ENCODE data around the gene MATN4. TPM values are rescaled to one million over a fixed set of nuclear protein-coding genes. Genes with fewer than 3 reads are reported as not detected.
A peak's percentile ranks its signal among the peaks of the same experiment; 100 is the strongest.

Gene MATN4
- total RNA-seq, 1 experiment from 2014 or later, result 0.64 TPM

DNA sequence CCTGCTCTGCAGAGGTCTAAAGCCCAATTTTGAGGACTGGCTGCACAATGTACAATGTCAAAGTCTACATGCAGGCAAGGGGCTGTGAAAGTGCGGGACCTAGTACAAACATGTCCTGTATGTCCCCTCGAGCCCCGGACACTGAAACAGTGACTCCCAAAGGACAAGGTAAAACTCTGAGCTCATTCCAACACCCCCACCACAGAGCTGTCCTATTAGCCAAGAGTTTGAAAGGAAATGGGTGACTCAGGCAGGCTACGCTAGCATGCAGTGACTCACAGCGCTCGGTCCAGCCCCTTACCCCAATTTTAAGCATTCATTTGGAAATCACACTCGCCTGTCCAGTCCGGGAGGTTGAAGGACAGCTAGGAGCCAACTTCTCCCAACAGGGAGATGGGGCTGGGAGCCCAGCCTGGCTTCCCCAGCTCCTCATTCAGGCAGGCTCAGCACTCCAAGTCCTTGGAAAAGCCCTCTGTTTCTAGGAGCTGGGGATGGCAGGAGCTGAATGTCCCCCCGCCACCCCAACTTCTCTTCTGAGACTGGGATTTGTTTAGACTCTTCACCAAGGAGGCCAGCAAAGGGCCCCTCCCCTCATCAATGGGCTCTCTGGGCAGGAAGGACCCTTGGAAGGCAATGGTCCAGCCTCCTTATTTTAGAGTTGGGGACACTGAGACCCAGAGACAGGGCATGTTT is 36.2 kb upstream of the MATN4 start:
- H3K36me3 ChIP-seq (ENCODE audit: control insufficient read depth in 1 of 2, insufficient read depth in 2 of 2, low read length in 2 of 2), result peaks cover 0 to 13% of the 10 kb centered on the region in 2 experiments; a peak in 1 of 4 replicates
- peaks cover 83 to 93% of the 10 kb centered on the region in 2 experiments for H3K4me1 ChIP-seq (ENCODE audit: control insufficient read depth in 1 of 2, insufficient read depth in 2 of 2, low read length in 2 of 2)
- CTCF ChIA-PET, result interaction anchor here (0.9 to 1.3 kb wide), 5 partner anchors 19 to 93 kb away, joined by 3 to 5 read pairs (median 4); partner anchors contain the start of gene SYS1
- TSS peak; percentile 95 for BruUV-seq (replicated peaks)
- H3K4me3 ChIP-seq (replicated peaks in 1 of 2; ENCODE audit: low read depth in 1 of 2, low read length in 2 of 2), result peak overlapping the region; percentile 82 to 84
- TF ChIP-seq ELF1 (IDR thresholded peaks at IDR 0.05; ENCODE audit: borderline replicate concordance, low read depth) (no peak), EZH2 (IDR thresholded peaks at IDR 0.05) (no peak), ZFX (IDR thresholded peaks at IDR 0.05) (no peak), TCF7L2 (IDR thresholded peaks at IDR 0.05; ENCODE audit: borderline replicate concordance, extremely low read depth, insufficient read depth, insufficient read length) (no peak), POLR2AphosphoS5 (IDR thresholded peaks at IDR 0.05; ENCODE audit: low read depth, low read length) (peak; percentile 76), CBX3 (IDR thresholded peaks at IDR 0.05; ENCODE audit: low read depth) (no peak), POLR2A (IDR thresholded peaks at IDR 0.05; ENCODE audit: borderline replicate concordance, extremely low read depth, insufficient read depth, insufficient read length) (no peak)
- TF ChIP-seq, protein P1, sequence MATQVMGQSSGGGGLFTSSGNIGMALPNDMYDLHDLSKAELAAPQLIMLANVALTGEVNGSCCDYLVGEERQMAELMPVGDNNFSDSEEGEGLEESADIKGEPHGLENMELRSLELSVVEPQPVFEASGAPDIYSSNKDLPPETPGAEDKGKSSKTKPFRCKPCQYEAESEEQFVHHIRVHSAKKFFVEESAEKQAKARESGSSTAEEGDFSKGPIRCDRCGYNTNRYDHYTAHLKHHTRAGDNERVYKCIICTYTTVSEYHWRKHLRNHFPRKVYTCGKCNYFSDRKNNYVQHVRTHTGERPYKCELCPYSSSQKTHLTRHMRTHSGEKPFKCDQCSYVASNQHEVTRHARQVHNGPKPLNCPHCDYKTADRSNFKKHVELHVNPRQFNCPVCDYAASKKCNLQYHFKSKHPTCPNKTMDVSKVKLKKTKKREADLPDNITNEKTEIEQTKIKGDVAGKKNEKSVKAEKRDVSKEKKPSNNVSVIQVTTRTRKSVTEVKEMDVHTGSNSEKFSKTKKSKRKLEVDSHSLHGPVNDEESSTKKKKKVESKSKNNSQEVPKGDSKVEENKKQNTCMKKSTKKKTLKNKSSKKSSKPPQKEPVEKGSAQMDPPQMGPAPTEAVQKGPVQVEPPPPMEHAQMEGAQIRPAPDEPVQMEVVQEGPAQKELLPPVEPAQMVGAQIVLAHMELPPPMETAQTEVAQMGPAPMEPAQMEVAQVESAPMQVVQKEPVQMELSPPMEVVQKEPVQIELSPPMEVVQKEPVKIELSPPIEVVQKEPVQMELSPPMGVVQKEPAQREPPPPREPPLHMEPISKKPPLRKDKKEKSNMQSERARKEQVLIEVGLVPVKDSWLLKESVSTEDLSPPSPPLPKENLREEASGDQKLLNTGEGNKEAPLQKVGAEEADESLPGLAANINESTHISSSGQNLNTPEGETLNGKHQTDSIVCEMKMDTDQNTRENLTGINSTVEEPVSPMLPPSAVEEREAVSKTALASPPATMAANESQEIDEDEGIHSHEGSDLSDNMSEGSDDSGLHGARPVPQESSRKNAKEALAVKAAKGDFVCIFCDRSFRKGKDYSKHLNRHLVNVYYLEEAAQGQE (IDR thresholded peaks at IDR 0.05; ENCODE audit: low read depth), result no peak
- no peaks in the 10 kb centered on the region for H3K9me2 ChIP-seq (ENCODE audit: insufficient read depth)
- no peak overlapping the region for H2AFZ ChIP-seq (ENCODE audit: low read depth, low read length, poor library complexity, severe bottlenecking)
- H3K9ac ChIP-seq (ENCODE audit: low read length), result peak overlapping the region; percentile 80
- peaks cover 88% of the 10 kb centered on the region for H3K79me2 ChIP-seq (ENCODE audit: insufficient read depth, low read length)
- peak overlapping the region; percentile 82 for H3K27ac ChIP-seq (ENCODE audit: low read depth, low read length)
- no peaks in the 10 kb centered on the region for H3K27me3 ChIP-seq (ENCODE audit: insufficient read depth, low read length)
- ATAC-seq (peak; percentile 62), DNase-seq (ENCODE audit: low read depth, low spot score) (peak; percentile 72)
- no peaks in the 10 kb centered on the region for H4K20me1 ChIP-seq (ENCODE audit: insufficient read depth)
- POLR2A ChIA-PET, result interaction anchor here (0.6 to 1.7 kb wide), 17 partner anchors 8 to 435 kb away, joined by 3 to 14 read pairs (median 4); partner anchors contain the start of gene SYS1
- RAD21 ChIA-PET (ENCODE audit: low non-redundant PET in 1 of 2, low total read pairs in 2 of 2, uncharacterized antibody in 2 of 2, unreplicated experiment in 2 of 2), result interaction anchor here in 1 of 2 experiments (0.8 kb wide), 1 partner anchor 11 kb away, joined by 3 read pairs; no protein-coding TSS in a partner anchor
- H3K9me3 ChIP-seq (ENCODE audit: control insufficient read depth in 1 of 2, insufficient read depth in 1 of 2, low read depth in 1 of 2, low read length in 2 of 2), result no peaks in the 10 kb centered on the region
- peak overlapping the region; percentile 91 for H3K4me2 ChIP-seq (ENCODE audit: low read length)
- intact Hi-C loops (cut with micrococcal nuclease), result no loop called here
